ENCODE measurements around the gene ANXA8L1.
"Not testable (repeated sequence)": the region's sequence is repeated elsewhere in the genome, so short reads cannot be mapped to it uniquely, and the experiment has no call there.

GRCh38 chr10:46397767-46398166 is 22.2 kb downstream of the ANXA8L1 start:
- not testable (repeated sequence) for TF ChIP-seq CTCF (conservative IDR thresholded peaks at IDR 0.05 in 1 of 2, IDR thresholded peaks at IDR 0.05 in 1 of 2; ENCODE audit: low read depth in 1 of 2, low read length in 2 of 2); EZH2 (IDR thresholded peaks at IDR 0.05; ENCODE audit: low read length, missing control alignments)
